ENCODE measurements around the gene CRYBG1. TPM values are rescaled to one million over a fixed set of nuclear protein-coding genes. Genes with fewer than 3 reads are reported as not detected.

The CRYBG1 gene
- total RNA-seq, 2 donors from 2014 or later: 10.1 to 11.5 TPM

GRCh38 chr6:106538145-106538544 lies 177.6 kb downstream of the CRYBG1 start:
- WGBS, 2 donors: 76 to 79% methylated on average over 1 of the region's 1 CpG
- Histone ChIP-seq H3K36me3 (replicated peaks in 1 of 2; ENCODE audit: insufficient read depth in 1 of 2, low read depth in 2 of 2) (no peaks in the 10 kb centered on the region), H3K27ac (no peak overlapping the region), H3K4me3 (no peak overlapping the region), H3K9me3 (no peaks in the 10 kb centered on the region), H3K4me1 (no peaks in the 10 kb centered on the region), H3K27me3 (no peaks in the 10 kb centered on the region)
- ATAC-seq: no peak
- TF ChIP-seq CTCF (IDR thresholded peaks at IDR 0.05): no peak
- TF ChIP-seq POLR2A (IDR thresholded peaks at IDR 0.05): no peak
- intact Hi-C loops (cut with DNase I): no loop called here
- DNase-seq: peak in 1 of 4 donors; percentile 22

GRCh38 chr6:106539936-106540335 lies 179.4 kb downstream of the CRYBG1 start:
- 79 to 87% methylated on average over 9 of the region's 9 CpGs for WGBS, 2 donors
- DNase-seq: peak in 1 of 4 donors; percentile 23

GRCh38 chr6:106540432-106540831 lies 179.9 kb downstream of the CRYBG1 start:
- TF ChIP-seq CTCF (IDR thresholded peaks at IDR 0.05) (no peak), POLR2A (IDR thresholded peaks at IDR 0.05) (no peak)

More at GRCh38 chr6:106539936-106540335, 179.4 kb downstream of the CRYBG1 start:
- intact Hi-C loops (cut with DNase I): no loop called here
- H3K36me3 ChIP-seq (replicated peaks in 1 of 2; ENCODE audit: insufficient read depth in 1 of 2, low read depth in 2 of 2): no peaks in the 10 kb centered on the region
- H3K27ac ChIP-seq: no peak overlapping the region
- H3K27me3 ChIP-seq: no peaks in the 10 kb centered on the region
- no peak for ATAC-seq
- no peaks in the 10 kb centered on the region for H3K4me1 ChIP-seq
- no peak overlapping the region for H3K4me3 ChIP-seq
- H3K9me3 ChIP-seq: no peaks in the 10 kb centered on the region
- TF ChIP-seq CTCF (IDR thresholded peaks at IDR 0.05): no peak
- TF ChIP-seq POLR2A (IDR thresholded peaks at IDR 0.05): no peak

GRCh38 chr6:106540907-106541306 lies 180.4 kb downstream of the CRYBG1 start:
- Histone ChIP-seq H3K4me3 (no peak overlapping the region), H3K36me3 (replicated peaks in 1 of 2; ENCODE audit: insufficient read depth in 1 of 2, low read depth in 2 of 2) (no peaks in the 10 kb centered on the region), H3K27ac (no peak overlapping the region), H3K4me1 (no peaks in the 10 kb centered on the region), H3K27me3 (no peaks in the 10 kb centered on the region), H3K9me3 (no peaks in the 10 kb centered on the region)
- intact Hi-C loops (cut with DNase I): no loop called here
- DNase-seq: no peak
- WGBS, 2 donors: 84 to 90% methylated on average over 6 of the region's 6 CpGs
- TF ChIP-seq POLR2A (IDR thresholded peaks at IDR 0.05) (no peak), CTCF (IDR thresholded peaks at IDR 0.05) (no peak)
- ATAC-seq: no peak

More at GRCh38 chr6:106540432-106540831, 179.9 kb downstream of the CRYBG1 start:
- intact Hi-C loops (cut with DNase I): no loop called here
- DNase-seq: no peak
- Histone ChIP-seq H3K36me3 (replicated peaks in 1 of 2; ENCODE audit: insufficient read depth in 1 of 2, low read depth in 2 of 2) (no peaks in the 10 kb centered on the region), H3K4me3 (no peak overlapping the region), H3K27me3 (no peaks in the 10 kb centered on the region), H3K4me1 (no peaks in the 10 kb centered on the region), H3K9me3 (no peaks in the 10 kb centered on the region), H3K27ac (no peak overlapping the region)
- ATAC-seq: no peak

- no peaks in the 10 kb centered on the region for H3K36me3 ChIP-seq (replicated peaks in 1 of 2; ENCODE audit: insufficient read depth in 1 of 2, low read depth in 2 of 2)
- ATAC-seq (peak; percentile 18), DNase-seq (no peak)
- H3K27ac ChIP-seq: peak overlapping the region in 3 of 4 donors; percentile 24 to 71 (median 38)
- WGBS, 2 donors: 33 to 35% methylated on average over 2 of the region's 2 CpGs
- no peaks in the 10 kb centered on the region for H3K27me3 ChIP-seq
- H3K9me3 ChIP-seq: no peaks in the 10 kb centered on the region
- intact Hi-C loops (cut with DNase I): no loop called here
- no peak overlapping the region for H3K4me3 ChIP-seq
- TF ChIP-seq POLR2A (IDR thresholded peaks at IDR 0.05) (no peak), CTCF (IDR thresholded peaks at IDR 0.05) (no peak)
- H3K4me1 ChIP-seq: no peaks in the 10 kb centered on the region
Observed at GRCh38 chr6:106546261-106546690, 185.8 kb downstream of the CRYBG1 start.

Data from body of pancreas (tissue), 4 donors.